HG02763 (cell line): ENCODE data around the gene FBXO44.
"Not testable (repeated sequence)": the region's sequence is repeated elsewhere in the genome, so short reads cannot be mapped to it uniquely, and the experiment has no call there.

Experiments
- ATAC-seq: cut with Tn5 transposase; IDR thresholded peaks from one replicate; pipeline ENCODE4 v1.9.1; 2021; ENCODE audit warnings: mild to moderate bottlenecking, moderate library complexity; ENCODE audit not compliant: unreplicated experiment

Gene FBXO44, protein sequence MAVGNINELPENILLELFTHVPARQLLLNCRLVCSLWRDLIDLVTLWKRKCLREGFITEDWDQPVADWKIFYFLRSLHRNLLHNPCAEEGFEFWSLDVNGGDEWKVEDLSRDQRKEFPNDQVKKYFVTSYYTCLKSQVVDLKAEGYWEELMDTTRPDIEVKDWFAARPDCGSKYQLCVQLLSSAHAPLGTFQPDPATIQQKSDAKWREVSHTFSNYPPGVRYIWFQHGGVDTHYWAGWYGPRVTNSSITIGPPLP

DNA sequence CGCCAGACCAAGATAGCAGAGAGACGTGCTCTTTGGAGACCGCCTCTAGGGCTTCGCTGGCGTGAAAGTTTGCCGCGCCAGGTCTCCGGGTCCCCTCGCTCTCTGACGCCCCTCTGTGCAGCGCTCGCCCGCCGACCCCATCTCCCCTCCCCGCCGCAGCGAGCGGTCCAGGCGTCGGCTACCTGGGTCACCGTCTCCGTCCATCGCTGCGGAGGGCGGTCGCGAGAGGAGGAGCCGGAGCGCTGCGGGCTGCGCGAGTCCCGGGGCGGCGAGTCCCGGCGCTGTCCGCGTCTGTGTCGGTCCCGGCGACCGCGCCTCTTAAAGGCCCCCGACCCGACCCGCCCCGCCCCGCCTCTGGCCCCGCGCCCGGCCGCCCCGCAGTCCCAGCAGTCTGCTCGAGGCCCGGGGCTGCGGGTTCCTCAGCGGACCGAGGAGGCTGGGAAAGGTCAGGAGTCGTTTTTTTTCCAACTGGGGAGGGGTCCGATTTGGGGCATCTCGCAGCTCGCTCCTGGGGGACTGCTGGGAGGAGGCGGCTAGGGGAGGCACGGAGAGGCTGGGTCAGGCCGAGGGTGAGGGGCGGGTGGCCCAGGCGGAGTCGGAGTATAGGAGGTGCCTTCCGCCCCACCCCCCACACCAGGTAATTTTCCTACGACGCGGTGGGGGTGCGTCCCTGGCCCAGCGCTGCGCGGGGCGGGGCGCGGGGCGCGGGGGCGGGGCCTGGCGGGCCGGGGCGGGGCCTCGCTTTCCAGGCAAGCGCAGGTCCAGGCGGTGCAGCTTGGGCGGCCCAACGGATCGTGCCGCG is at the start of gene FBXO44, which contains the start of gene FBXO2:
Gene FBXO44, plus strand, starts transcription at position 741 of the 802 bp plus-strand sequence. CDS start 959 bp downstream, outside the sequence.
Gene FBXO2, minus strand, starts transcription at position 293 of the 802 bp plus-strand sequence. Its CDS starts 89 bp downstream, at position 204.
- no peak for ATAC-seq

DNA sequence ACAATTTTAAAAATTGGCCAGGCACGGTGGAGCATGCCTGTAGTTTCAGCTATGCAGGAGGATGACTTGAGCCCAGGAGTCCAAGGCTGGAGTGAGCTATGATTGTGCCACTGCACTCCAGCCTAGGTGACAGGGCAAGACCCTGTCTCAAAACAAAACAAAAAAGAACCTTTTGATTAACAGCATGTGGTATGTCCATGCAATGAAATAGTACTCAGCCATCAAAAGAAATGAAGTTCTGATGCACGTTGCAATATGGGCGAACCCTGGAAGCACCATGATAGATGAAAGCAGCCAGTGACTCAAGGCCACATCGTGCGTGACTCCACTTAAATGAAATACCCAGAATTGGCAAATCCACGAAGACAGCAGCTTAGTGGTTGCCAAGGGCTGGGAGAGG is 47.9 kb upstream of the FBXO44 start:
- no peak for ATAC-seq

DNA sequence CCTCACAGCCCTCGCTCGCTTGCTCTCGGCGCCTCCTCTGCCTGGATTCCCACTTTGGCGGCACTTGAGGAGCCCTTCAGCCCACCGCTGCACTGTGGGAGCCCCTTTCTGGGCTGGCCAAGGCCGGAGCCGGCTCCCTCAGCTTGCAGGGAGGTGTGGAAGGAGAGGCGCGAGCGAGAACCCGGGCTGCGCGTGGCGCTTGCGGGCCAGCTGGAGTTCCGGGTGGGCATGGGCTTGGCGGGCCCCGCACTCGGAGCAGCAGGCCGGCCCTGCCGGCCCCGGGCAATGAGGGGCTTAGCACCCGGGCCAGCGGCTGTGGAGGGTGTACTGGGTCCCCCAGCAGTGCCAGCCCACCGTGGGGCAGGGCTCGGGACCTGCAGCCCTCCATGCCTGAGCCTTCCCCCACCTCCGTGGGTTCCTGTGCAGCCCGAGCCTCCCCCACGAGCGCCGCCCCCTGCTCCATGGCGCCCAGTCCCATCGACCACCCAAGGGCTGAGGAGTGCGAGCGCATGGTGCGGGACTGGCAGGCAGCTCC is 46.0 kb upstream of the FBXO44 start:
- not testable (repeated sequence) for ATAC-seq

DNA sequence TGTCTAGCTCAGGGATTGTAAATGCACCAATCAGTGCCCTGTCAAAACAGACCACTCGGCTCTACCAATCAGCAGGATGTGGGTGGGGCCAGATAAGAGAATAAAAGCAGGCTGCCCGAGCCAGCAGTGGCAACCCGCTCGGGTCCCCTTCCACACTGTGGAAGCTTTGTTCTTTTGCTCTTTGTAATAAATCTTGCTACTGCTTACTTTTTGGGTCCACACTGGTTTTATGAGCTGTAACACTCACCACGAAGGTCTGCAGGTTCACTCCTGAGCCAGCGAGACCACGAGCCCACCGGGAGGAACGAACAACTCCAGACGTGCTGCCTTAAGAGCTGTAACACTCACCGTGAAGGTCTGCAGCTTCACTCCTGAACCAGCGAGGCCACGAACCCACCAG is 45.3 kb upstream of the FBXO44 start:
- not testable (repeated sequence) for ATAC-seq

DNA sequence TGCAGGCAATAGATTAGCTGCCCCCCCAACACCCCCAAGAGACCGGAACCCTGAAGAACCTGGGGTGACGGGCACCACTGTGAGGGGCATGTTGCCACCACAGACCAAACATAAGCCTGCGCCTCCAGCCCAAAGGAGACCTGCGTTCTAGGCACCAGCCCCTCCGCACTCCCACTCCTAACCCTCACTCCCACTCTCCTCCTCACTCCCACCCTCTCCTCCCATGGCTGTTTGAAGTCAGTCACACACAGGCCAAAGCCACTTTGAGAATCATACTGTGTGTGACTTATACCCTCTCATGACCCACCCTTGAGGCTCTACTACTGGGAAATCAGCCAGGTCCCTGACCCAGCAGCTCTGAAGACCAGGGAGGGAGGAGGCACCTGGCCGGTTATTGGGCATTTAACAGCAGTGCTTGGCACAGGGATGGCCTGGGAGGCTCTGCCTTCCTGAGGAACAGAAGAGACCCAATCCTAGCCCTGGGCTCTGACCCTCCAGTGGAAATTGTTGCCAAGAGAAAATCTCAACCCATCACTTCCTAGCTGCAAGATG is 44.0 kb upstream of the FBXO44 start:
- ATAC-seq: no peak

DNA sequence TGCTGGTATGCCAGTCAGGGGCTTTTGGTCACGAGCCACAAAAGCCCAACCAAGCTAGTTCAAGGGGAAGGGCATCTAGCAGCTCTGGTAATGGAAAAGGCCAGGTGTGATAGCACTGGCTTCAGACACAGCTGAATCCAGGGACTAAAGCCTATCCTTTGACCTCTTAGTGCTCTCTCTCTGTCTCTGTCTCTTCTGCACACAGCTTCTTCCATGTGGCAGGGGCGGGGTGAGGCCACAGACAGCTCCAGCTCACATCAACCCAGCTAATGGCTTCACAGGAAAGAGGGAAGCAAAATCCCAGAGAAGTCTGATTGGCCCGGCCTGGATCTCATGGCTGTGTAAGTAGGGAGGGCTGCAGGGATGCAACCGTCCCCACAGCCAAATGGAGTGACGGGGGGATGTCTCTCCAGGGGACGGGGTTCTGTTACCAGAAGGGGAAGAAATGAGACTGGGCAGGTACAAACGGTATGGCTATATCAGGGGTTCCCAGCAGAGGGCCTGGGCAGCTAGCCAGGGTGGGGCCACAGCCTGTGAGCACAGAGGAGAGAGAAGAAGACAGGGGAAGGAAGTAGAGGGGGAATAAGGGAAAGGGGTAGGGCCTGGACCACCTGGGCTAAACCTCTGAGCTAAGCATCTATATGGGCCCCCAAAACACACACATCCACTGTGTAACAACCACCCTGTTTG is 42.9 kb upstream of the FBXO44 start:
- no peak for ATAC-seq

DNA sequence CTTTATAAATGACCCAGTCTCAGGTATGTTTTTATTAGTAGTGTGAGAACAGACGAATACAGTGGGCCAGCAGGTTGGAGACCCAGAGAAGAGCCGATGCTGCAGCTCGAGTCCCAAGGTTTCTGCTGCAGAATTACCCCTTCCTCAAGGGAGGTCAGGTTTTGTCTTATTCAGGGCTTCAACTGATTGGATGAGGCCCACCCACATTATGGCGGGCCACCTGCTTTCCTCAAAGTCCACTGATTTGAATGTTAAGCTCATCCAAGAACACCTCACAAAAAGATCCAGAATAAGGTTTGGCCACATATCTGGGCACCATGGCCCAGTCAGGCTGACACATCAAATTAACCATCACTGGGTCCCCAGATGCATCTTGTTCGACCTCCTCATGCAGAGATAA is 41.3 kb upstream of the FBXO44 start:
- ATAC-seq: no peak

DNA sequence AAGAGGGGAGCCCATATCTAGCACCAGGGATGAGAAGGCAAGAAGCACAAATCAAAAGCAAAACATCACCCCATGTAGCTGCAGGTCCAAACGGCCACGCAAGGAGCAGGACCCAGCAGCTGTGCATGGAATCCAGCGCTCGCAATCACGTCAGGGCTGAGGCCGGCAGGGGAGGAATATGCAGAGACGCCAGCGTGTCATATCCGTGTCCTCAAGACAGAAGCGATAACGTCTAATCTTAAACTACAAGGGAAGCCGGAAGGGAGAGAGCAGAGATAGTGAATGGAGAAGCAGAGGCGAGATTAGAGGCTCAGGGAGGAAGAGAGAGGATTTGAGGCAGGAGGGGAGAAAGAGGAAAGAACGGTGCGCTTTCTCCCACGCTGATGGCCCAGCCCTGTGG is 39.6 kb upstream of the FBXO44 start:
- ATAC-seq: no peak

DNA sequence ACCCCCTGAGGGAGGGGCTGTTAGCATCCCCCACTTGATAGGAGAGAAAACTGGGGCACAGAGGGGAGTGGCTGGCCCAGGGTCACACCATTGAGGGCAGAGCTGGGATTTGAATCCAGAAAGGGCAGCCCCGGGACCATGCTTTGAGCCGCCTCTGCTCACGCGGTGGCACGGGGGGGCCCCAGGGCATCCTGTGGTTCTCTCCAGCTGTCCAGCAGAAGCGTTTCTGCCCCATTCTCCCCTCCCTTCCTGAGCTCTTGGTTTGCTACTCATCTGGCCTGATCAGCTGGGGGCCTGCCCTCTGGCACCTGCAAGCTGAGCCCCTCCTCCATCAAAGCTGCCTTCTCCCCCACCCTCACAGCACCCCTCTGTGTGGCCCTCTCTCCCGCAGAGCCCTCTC is 37.9 kb upstream of the FBXO44 start:
- no peak for ATAC-seq

DNA sequence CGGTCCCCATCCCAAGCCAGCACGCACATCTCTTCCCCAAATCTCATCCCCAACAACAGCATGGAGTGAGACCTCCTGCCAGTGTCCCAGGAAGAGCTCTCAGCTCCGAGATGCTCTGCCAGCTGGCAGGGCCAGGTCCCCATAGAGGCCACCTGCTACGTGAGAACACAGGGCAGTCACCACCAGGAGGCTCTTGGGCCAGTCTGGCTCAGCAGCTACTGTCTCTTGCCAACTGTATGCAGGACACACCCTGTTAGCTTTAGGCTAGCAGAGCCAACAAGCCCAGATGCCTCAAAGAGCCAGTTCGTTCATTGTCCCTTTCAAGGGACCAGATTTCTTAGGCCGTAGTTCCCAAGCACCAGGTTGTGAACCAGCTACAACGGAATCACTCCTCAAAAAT is 37.4 kb upstream of the FBXO44 start:
- ATAC-seq: no peak

DNA sequence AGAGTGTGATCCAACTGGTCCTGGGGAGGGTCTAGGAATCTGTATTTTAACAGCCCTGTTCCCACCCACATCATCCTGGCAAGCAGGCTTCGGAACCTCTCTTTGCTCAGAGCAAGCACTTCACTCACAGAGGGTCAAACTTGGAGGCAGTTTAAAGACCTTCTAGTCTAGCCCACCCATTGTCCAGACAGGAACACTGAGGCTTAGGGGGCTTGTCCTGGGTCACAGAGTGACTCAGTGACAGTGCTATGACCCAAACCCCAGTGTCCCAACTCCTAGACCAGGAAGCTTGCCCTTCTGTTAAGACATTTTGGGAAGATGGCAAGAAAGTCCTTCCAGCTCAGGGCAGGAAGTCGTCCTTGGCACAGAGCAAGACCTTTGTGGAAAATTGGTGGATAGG is 36.9 kb upstream of the FBXO44 start:
- ATAC-seq: no peak

DNA sequence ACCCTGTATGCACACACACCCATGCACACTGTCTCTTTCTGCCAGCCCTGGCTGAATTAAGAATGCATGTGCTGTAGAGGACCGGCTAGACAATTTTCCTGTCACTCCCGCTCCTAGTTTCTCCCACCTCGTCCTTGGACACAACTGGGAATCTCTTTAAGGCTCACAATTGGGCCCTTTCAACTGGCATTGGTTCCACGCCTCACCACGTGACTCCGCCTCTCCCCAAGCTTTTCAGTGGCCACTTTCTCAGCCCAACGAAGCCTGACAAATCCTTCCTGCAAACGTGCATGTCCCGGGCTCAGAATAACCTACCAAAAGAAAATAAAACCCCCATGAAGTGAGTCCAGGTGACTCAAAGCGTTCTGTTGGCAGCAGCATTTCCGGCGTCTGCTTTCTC is 34.3 kb upstream of the FBXO44 start:
- ATAC-seq: no peak

DNA sequence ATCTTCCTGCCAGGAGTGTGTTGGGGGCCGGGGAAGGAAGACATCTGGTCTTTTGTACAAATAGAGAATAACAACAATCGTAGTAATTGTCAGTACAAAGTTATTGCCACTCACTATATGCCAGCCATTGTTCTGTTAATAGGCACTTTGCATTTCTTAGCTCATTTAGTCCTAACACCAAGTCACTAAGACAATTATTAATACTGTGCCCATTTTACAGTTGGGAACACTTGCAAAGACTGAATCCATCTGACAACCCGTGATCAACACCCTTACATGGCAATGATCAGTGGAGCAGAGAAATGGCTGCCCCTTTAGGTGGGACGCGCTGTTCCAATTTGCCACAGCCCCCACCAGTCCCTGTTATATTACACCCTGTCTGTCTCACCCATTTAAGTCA is 33.8 kb upstream of the FBXO44 start:
- ATAC-seq: no peak

DNA sequence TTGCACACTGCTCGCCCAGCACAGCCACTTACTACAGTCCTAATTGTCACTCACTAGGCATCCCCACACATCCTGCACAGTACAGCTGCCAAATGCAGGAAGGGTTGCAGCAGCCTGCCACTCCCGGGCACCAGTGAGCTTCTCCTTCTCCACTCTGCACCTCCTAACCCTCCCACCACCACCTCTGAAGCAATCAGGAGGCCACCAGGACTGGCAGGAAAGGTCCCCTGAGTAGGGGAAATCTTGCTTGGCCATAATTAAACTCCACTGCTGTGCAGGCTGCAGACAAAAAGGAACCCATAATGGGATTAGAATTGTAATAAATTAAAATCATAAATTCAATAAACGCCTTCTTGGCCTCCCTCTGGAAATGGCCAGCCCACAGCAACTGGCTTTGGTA is 32.3 kb upstream of the FBXO44 start:
- no peak for ATAC-seq

DNA sequence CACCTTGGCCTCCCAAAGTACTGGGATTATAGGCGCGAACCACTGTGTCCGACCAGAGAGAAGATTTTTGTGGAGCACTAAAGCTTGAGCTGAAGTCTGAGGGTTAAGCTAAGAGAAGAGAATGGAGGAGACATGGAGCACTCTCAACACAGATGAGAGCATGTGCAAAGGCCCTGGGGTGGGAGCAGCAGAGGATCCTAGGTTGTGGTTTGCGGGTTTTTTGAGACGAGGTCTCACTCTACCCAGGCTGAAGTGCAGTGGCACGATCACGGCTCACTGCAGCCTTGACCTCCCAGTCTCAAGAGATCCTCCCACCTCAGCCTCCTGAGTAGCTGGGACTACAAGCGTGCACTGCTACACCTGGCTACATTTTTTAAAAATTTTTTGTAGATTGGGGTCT is 31.0 kb upstream of the FBXO44 start:
- no peak for ATAC-seq

DNA sequence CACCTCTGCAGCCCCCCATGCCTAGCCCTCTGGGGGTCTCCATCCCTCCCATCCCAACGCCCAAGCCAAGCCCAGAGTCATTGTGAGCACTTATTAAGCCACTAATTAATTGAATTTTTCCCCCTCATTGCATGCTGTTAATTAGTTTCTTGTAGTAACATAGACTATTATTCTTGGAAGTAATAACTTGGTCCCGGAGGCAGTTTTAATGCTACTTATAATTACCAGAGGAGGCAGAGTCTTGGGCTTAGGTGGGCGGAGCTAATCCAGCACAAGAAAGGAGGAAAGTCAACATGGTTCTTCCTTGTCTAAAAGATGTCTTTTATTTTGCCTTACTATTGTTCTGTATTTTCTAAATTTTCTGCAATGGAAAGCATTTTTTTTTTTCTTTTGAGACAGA is 28.1 kb upstream of the FBXO44 start:
- ATAC-seq: no peak

DNA sequence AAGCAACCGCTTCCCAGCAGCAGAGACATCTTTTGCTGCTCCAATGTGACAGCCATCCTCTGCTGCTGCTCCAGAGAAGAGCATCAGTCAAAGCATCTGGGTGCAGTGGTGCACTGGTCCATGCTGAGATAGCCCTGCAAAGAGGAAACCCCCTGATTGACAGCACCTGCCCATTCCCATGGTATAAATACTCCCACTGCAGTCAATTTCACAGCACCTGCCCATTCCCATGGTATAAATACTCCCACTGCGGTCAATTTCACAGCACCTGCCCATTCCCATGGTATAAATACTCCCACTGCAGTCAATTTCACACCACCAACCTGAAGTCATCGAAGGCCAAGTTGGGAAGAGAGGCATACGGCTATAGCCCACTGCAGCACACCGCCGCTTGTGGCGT is 25.9 kb upstream of the FBXO44 start:
- no peak for ATAC-seq

DNA sequence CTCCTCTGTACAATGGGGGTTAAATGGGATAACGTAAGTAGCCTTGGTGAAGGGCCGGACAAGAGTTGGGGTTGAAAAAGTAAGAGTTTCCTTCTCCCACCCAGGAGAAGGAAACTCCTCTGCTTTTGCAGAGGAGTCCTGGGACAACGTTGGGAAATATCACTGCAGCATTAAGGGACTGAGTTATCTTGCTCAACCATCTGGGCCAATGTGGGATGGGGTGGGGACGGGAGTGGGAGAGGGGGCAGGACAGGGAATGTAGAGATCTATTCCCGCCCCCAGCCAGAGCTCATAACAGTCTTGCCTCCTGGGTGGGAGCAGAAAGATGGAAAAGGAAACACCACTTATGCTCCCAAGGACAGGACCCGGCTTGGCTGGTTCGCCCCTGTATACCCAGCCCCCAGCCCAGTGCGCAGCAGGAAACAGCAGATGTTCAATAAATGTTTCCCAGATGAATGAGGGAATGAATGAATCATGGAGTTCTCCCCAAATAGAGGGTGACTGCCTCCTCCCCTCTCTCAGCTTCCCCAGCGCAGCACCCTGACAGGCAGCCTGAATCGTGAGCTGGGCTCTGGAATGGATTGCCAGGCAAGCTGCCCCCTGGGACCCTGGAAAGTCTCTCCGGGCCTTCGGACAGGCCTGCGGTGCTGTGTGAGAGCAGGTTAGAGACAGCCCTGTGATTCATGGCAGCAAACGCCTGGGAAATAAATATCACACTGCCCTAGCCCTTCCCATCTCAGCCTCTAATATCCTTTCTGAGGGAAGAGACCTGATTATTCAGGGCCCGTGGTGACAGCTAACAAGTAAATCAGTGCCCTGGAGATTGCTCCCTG is 25.3 kb upstream of the FBXO44 start:
- no peak for ATAC-seq

DNA sequence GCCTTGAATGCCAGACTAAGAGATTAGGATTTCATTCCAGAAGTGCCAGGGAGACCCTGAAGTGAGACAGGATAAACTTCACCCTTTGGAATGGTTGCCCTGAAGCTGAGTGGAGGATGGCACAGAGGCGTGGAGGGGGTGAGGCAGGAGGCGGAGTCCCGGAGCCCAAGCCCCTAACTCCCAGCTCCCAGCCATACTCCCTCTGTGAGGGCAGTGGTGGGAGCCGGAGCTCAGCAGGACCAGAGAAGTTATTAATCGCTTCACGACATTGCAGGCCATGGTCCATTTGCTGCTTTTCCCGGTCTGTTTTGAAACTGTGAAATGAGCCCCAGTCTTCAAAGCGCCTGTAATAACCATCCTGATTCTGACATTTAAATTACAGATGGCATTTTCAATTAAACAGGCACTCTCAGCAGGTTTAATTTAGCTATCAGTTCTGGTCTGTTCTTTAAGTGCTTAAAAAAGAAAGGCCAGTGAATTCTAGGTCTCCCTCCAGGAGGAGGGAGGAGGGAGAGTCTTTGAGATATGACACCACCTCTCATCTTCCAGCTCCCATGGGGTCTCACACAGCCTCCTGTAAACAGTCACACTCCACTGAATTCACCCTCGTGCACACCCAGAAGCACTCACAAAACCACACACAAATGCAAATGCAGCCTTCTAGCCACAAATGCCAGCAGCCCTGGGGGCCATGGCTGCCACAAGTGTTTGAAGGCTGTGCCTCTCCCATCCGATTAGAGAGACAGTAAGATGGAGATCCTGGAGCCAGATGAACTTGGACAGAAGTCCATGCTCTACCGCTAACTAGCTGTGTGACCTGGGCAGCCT is 20.1 kb upstream of the FBXO44 start:
- no peak for ATAC-seq
